MCF 10A (cell line): ENCODE measurements around the gene VMO1. TPM values are rescaled to one million over a fixed set of nuclear protein-coding genes. Genes with fewer than 3 reads are reported as not detected.

Experiments
- BruUV-seq: library from RNA; stranded (reverse); fragments of 400-500 nt; replicated peaks from 2 replicates; lab custom pipeline; 2021; lab: Mats Ljungman, UMichigan
- CTCF ChIA-PET: fragments of 300-600 bp; sonication (Branson Sonifier 250); formaldehyde crosslinking; extraction: SDS; loops from one replicate; lab custom pipeline; 2021; ENCODE audit warnings: antibody characterized with exemption, inconsistent platforms; lab: Yijun Ruan, JAX
- POLR2A ChIA-PET: fragments of 300-600, 350-650 bp; sonication (Branson Sonifier 250); formaldehyde crosslinking; extraction: SDS; loops from one replicate; lab custom pipeline; 2020; ENCODE audit warnings: antibody characterized with exemption, inconsistent platforms; lab: Yijun Ruan, JAX
- DNase-seq: peaks from one replicate; pipeline ENCODE4 v3.0.0-alpha.2; 2018; ENCODE audit not compliant: unreplicated experiment
- H3K27ac Mint-ChIP-seq: one replicate; pipeline ENCODE4 v1.8.0; 2022; ENCODE audit warnings: mild to moderate bottlenecking, low read depth, mixed read lengths; ENCODE audit not compliant: unreplicated experiment
- H3K27me3 Mint-ChIP-seq: one replicate; pipeline ENCODE4 v1.8.0; 2022; ENCODE audit warnings: mixed read lengths; ENCODE audit not compliant: insufficient read depth, unreplicated experiment
- H3K36me3 Mint-ChIP-seq: one replicate; pipeline ENCODE4 v1.8.0; 2022; ENCODE audit warnings: mild to moderate bottlenecking, moderate library complexity, mixed read lengths; ENCODE audit not compliant: insufficient read depth, unreplicated experiment
- H3K4me1 Mint-ChIP-seq: one replicate; pipeline ENCODE4 v1.8.0; 2022; ENCODE audit warnings: mixed read lengths; ENCODE audit not compliant: insufficient read depth, unreplicated experiment
- H3K4me3 Mint-ChIP-seq: one replicate; pipeline ENCODE4 v1.8.0; 2022; ENCODE audit warnings: mild to moderate bottlenecking, moderate library complexity, mixed read lengths; ENCODE audit not compliant: unreplicated experiment
- H3K9me3 Mint-ChIP-seq: one replicate; pipeline ENCODE4 v1.8.0; 2022; ENCODE audit warnings: mixed read lengths; ENCODE audit not compliant: unreplicated experiment
- intact Hi-C: fragments of 100-400 bp; cut with micrococcal nuclease; formaldehyde crosslinking; loops from 2 replicates; pipeline ENCODE4 v1.14.1; 2022
- total RNA-seq: library from RNA; stranded (reverse); gene quantifications from 2 replicates; pipeline ENCODE4 v1.2.3, GENCODE V29; 2022
- TF ChIP-seq, protein P1 (sequence below): fragments of 200-600 bp; IDR thresholded peaks from one replicate; pipeline ENCODE4 v1.8.0; 2022; ENCODE audit warnings: antibody characterized with exemption, mild to moderate bottlenecking; ENCODE audit not compliant: unreplicated experiment

The VMO1 gene
- total RNA-seq, 1 experiment from 2014 or later, result 0.77 TPM

DNA sequence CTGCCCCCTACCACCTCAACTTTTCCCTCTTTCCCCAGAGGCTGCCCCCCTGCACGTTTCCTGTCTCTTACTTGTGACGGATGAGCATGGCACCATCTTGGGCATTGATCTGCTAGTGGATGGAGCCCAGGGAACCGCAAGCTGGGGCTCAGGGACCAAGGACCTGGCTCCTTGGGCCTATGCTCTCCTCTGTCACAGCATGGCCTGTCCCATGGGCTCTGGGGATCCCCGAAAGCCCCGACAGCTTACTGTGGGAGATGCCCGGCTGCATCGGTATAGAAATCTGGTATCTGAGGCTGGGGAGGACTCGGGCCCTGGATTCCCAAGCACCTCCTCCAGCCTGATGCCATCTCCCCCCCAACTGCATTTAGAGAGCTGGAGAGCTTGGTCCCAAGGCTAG lies 44.6 kb downstream of the VMO1 start:
- no peaks in the 10 kb centered on the region for H3K9me3 Mint-ChIP-seq
- POLR2A ChIA-PET, result interaction anchor here (0.7 kb wide), 4 partner anchors 38 to 225 kb away, joined by 3 to 4 read pairs (median 3); no protein-coding TSS in a partner anchor
- H3K27ac Mint-ChIP-seq, result no peak overlapping the region
- H3K27me3 Mint-ChIP-seq, result no peaks in the 10 kb centered on the region
- no peaks in the 10 kb centered on the region for H3K36me3 Mint-ChIP-seq
- H3K4me1 Mint-ChIP-seq, result peaks cover 16% of the 10 kb centered on the region
- H3K4me3 Mint-ChIP-seq, result no peak overlapping the region
- TF ChIP-seq, protein P1, sequence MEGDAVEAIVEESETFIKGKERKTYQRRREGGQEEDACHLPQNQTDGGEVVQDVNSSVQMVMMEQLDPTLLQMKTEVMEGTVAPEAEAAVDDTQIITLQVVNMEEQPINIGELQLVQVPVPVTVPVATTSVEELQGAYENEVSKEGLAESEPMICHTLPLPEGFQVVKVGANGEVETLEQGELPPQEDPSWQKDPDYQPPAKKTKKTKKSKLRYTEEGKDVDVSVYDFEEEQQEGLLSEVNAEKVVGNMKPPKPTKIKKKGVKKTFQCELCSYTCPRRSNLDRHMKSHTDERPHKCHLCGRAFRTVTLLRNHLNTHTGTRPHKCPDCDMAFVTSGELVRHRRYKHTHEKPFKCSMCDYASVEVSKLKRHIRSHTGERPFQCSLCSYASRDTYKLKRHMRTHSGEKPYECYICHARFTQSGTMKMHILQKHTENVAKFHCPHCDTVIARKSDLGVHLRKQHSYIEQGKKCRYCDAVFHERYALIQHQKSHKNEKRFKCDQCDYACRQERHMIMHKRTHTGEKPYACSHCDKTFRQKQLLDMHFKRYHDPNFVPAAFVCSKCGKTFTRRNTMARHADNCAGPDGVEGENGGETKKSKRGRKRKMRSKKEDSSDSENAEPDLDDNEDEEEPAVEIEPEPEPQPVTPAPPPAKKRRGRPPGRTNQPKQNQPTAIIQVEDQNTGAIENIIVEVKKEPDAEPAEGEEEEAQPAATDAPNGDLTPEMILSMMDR, result no peak
- no peak for DNase-seq
- CTCF ChIA-PET, result interaction anchor here (0.5 kb wide), 1 partner anchor 50 kb away, joined by 3 read pairs; no protein-coding TSS in a partner anchor
- intact Hi-C loops, result no loop called here
- no TSS peak for BruUV-seq

DNA sequence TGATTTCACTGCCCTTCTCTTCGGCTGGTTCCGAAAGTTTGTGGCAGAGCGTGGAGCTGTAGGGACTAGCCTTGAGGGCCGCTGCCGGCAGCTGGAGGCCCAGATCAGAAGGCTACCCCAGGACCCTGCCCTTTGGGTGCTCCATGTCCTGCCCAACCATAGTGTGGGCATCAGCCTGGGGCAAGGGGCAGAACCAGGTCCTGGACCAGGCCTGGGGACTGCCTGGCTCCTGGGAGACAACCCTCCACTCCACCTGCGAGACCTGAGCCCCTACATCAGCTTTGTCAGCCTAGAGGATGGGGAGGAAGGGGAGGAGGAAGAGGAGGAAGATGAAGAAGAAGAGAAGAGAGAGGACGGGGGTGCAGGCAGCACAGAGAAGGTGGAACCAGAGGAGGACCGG lies 45.6 kb downstream of the VMO1 start:
- H3K36me3 Mint-ChIP-seq, result no peaks in the 10 kb centered on the region
- no peaks in the 10 kb centered on the region for H3K27me3 Mint-ChIP-seq
- no peak for DNase-seq
- ChIA-PET POLR2A (interaction anchor here (0.7 to 1.2 kb wide), 2 partner anchors 23 to 49 kb away, joined by 3 to 5 read pairs; no protein-coding TSS in a partner anchor), CTCF (interaction anchor here (0.6 kb wide), 1 partner anchor 80 kb away, joined by 5 read pairs; no protein-coding TSS in a partner anchor)
- intact Hi-C loops, result no loop called here
- TF ChIP-seq, protein P1, result no peak
- peak overlapping the region; percentile 73 for H3K4me3 Mint-ChIP-seq
- no TSS peak for BruUV-seq
- peaks cover 24% of the 10 kb centered on the region for H3K4me1 Mint-ChIP-seq
- H3K9me3 Mint-ChIP-seq, result no peaks in the 10 kb centered on the region
- peak overlapping the region; percentile 40 for H3K27ac Mint-ChIP-seq

DNA sequence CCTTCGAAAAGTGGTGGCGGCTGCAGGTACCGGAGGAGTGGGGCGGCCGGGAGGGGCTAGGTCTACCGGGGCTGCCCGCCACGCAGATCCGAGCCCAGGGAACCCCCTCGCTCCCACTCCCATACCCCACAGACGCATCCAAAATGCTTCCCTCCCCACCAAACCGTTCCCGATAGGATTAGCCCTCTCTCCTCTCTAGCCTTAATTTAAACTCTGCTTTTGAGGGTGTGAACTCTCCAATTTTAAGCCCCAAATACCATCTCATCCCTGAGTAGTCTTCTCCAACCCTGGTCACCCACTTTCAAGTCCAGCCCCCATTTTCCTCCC lies 46.2 kb downstream of the VMO1 start:
- CTCF ChIA-PET, result interaction anchor here (0.6 kb wide), 1 partner anchor 81 kb away, joined by 5 read pairs; no protein-coding TSS in a partner anchor
- H3K36me3 Mint-ChIP-seq, result no peaks in the 10 kb centered on the region
- TF ChIP-seq, protein P1, result no peak
- peaks cover 29% of the 10 kb centered on the region for H3K4me1 Mint-ChIP-seq
- no peaks in the 10 kb centered on the region for H3K9me3 Mint-ChIP-seq
- DNase-seq, result no peak
- intact Hi-C loops, result no loop called here
- H3K27me3 Mint-ChIP-seq, result no peaks in the 10 kb centered on the region
- H3K27ac Mint-ChIP-seq, result peak overlapping the region; percentile 40
- H3K4me3 Mint-ChIP-seq, result peak overlapping the region; percentile 73
- POLR2A ChIA-PET, result interaction anchor here (1.0 to 2.7 kb wide), 5 partner anchors 30 to 226 kb away, joined by 3 to 8 read pairs (median 6); partner anchors contain the start of genes ARRB2, CHRNE and PELP1
- BruUV-seq, result no TSS peak

DNA sequence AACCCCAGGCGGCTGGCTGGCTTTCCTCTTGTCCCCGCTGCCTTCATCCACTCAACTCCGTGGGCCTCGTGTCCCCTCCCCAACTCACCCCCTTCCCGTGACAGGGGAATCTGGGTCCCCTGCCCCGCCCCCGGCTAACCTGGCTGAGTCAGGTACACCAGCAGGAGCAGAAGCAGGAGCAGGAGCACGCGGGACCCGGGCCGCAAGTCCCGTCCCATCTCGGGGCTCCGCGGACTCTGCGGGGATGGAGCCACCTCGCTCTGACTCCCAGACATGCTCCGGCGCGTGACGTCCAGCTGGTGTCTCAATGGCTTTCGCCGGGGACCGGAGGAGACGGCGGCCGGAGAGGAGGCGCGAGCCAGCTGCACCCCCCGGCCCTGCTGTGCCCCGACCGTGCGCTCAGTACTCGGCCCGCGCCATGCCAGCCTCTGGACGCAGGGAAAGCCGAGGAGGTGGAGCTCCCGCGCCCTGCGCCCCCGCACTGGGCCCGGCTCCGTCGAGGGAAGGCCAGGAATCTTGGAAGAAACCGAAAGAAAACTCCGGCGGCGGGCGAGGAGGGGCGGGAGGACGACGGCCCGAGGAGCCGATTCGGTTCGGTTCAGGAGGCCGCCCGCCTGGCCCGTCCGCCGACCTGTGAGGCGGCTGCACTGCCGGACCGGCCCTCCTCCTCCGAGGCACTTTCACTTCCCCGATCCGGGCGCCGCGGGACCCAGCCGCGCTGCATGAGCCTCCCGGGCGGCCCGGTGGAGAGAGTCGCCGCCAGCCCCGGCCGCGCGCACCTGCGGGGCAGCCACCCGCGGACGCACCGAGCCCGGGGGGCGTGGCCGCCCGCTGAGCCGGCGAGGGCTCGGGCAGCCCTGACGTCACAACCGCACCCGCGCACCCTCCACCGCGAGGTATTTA lies 46.8 kb downstream of the VMO1 start, which contains the start of the genes CXCL16 and ZMYND15:
Gene CXCL16 (minus strand): TSS at position 807 of the 903 bp plus-strand sequence. CDS start 589 bp downstream, at position 218.
Gene ZMYND15 (plus strand): TSS at position 712 of the 903 bp plus-strand sequence. CDS start 716 bp downstream, outside the sequence.
- ChIA-PET CTCF (interaction anchor here (0.6 to 1.2 kb wide), 2 partner anchors 10 to 51 kb away, joined by 3 to 4 read pairs; no protein-coding TSS in a partner anchor), POLR2A (interaction anchor here (0.6 to 2.7 kb wide), 8 partner anchors 29 to 372 kb away, joined by 3 to 8 read pairs (median 5); partner anchors contain the start of genes ARRB2, CHRNE, PELP1 and ZNF232)
- H3K4me1 Mint-ChIP-seq, result peaks cover 30% of the 10 kb centered on the region
- H3K27ac Mint-ChIP-seq, result peak within 1 kb of the TSS; percentile 76
- H3K9me3 Mint-ChIP-seq, result no peaks in the 10 kb centered on the region
- intact Hi-C loops, result no loop called here
- no peaks in the 10 kb centered on the region for H3K36me3 Mint-ChIP-seq
- TF ChIP-seq, protein P1, result no peak
- BruUV-seq, result no TSS peak
- H3K27me3 Mint-ChIP-seq, result no peaks in the 10 kb centered on the region
- peak; percentile 49 for DNase-seq
- H3K4me3 Mint-ChIP-seq, result peak within 1 kb of the TSS; percentile 73
